HPDE6-E6E7 (cell line): ENCODE results near the gene VWA3B.
"Not testable (repeated sequence)": the region's sequence is repeated elsewhere in the genome, so short reads cannot be mapped to it uniquely, and the experiment has no call there.

Experiments used
- DNase-seq: peaks from one replicate; pipeline ENCODE4 v3.0.0; 2011; ENCODE audit warnings: missing footprints; ENCODE audit errors: extremely low spot score

The VWA3B gene

DNA sequence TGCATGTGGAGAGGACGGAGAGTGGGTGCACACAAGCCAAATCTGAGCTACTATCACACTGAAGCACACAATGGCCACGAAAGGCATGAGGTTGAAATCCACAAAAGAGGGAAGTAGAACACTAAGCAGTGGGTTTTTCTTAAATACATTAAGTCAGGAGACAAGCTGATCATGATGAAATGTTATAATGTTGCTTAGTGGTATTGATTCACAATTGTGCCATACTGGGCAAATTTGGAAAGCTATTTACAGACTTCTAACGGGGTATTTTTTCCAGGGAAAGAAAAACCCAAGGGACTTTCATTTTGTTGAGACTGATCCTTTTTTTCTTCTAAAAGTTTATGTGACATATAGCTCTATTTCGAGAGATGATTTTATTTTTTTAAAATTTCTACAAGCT lies 158.5 kb downstream of the VWA3B start:
- no peak for DNase-seq

DNA sequence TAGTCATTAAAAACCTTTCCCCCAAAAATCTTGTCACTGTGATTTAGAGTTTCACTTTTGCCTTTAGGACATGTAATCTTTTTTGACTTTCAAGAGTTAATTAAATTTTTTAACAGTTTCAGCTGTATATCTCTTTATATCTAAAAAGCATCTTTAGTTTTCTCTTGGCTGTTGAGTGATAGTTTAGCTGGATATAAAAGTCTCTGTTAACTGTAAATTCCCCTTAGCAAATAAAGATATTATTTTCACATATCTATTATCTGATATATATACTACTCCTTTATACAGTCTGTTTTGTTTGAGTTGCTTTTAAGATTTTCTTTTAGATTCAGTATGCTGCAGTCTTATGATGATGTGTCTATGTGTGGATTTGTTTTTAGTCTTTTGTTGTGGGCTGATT lies 160.4 kb downstream of the VWA3B start:
- no peak for DNase-seq

DNA sequence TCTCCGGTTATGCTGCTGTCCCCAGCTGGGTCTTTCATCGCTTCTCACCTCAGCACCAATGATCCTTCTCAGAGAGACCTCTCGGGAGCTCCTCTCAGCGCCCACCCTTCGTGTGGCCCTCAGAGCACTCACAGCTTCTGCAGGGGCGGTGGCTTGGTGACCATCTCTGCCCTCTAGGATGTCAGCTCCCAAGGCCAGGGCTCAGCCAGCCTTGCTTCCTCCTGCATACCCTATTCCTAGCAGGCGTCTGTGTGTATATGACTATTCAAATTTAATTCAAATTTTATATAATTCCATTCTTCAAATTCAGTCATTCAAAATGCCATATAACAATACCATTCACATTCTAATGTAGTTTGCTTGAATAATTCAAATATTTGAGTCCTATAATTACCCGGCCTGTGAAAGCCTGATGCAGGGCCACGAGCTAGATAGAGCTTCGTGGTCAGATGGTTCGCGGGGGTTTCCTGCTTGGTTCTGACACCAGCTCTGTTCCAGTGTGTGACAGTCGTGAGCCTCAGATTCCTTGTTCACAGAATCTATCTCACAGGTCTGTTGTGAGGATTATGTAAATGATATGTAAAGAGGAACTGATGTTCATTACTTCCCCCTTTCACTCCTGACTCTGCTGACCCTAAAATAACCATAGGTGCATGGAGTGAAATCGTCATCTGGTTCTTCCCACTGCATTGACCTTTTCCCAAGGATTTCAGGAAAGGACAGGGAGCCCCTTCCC lies 165.2 kb downstream of the VWA3B start:
- DNase-seq, result no peak

DNA sequence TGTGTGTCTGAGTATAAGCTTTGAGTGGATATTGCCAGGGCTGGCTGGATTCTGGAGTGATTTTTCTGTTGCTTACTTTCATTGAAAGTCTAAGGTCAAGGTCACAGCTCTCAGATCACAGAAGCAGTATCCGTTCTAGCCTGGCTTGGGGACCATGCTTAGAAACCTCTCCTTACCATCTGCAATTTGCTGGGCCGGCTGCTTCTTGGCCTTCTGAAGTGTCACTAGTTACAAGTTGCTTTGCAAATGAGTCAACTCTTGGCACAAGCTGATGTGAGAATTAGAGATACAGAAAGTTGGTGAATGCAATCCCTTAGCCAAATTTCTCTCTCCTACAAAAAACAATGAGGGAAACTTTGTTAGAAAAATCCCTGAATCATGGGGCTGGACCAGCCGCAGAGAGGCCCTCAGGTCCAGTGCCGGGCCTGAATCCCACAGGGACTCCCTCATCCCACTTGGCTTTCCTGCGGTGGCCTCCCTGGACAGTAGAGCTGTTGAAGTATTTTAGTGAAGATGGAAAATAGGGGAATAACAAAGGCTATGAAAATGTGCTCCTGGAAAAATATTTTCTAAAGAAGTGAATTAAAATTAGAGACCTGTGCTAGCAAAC lies 166.6 kb downstream of the VWA3B start:
- no peak for DNase-seq

DNA sequence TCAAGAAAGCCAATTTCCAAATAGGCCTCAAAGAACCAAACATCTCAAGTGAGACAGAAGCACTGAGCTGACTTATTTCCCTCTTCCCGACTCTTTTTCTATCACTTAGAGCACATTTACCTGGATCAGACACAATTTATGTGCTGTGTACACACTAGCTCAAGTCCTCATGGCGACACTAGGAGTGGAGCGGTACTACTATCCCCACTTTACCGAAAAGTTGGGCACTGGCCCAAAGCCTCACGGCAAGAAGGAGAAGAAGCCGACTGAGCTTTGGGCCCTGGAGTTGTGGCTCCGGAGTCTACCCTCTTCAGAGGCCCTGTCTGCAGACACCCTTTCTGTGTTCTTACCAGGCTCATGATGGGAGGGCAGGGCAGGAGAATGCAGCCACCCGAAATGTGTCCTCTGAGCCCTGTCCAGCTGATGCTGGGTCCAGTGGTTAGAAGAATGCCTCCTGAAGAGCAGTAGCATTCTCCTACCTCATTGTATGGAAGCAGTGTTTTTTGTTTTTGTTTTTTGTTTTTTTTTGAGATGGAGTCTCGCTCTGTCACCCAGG lies 167.6 kb downstream of the VWA3B start:
- DNase-seq, result no peak

DNA sequence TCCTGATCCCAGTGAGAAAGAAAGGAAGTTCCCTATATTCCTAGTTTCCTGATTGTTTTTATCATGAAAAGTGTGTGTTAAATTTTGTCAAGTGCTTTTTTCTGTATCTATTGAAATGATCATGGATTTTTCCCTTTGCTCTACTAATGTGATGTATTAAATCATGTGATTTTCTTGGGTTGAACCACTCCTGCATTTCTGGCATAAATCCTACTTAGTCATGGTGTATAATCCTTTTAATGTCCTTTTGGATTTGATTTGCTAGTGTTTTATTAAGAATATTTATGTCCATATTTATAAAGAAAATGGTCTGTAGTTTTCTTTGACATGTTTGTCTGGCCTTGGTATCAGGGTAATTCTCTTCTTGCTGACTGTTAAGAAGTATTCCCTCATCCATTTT lies 171.9 kb downstream of the VWA3B start:
- DNase-seq, result no peak

DNA sequence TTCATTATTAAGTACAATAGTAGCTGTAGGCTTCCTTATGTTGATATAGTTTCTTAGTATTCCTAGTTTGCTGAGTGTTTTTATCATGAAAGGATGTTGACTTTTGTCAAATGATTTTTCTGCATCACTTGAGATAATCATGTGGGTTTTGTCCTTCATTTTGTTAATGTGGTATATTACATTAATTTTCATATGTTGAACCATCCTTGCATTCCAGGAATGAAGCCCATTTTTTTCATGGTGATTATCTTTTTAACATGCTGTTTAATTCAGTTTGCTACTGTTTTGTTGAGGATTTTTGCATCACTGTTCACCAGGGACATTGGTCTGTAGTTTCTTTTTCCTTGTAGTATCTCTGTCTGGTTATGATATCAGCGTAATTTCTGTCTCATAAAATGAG lies 176.4 kb downstream of the VWA3B start:
- no peak for DNase-seq

DNA sequence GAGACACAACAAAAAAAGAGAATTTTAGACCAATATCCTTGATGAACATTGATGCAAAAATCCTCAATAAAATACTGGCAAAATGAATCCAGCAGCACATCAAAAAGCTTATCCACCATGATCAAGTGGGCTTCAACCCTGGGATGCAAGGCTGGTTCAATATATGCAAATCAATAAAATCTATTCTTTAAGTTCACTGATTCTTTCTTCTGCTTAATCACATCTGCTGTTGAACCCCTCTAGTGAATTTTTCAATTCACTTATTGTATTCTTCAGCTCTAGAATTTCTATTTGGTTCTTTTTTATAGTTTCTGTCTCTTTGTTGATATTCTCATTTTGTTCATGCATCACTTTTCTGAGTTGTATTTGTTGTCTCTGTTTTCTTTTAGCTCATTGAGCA lies 181.3 kb downstream of the VWA3B start:
- not testable (repeated sequence) for DNase-seq

DNA sequence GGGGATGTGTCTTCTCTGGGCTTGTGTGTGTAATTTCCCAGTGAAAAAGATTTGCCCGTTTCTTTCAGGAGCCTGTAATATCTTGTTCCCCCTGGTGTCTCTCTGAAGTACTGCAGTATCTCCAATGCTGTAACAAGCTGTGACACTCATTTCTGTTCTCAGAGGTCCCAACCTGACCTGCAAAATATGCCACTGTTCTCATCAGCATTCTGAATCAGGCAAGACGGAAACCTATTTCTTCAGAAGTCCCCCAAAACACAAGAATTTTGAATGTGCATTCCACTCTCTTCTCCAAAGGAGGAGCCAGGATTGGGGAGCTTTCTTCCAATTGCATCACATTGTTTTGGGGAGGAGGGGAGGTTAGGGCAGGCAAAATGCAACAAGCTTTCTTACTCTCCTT lies 182.3 kb downstream of the VWA3B start:
- peak; percentile 37 for DNase-seq

DNA sequence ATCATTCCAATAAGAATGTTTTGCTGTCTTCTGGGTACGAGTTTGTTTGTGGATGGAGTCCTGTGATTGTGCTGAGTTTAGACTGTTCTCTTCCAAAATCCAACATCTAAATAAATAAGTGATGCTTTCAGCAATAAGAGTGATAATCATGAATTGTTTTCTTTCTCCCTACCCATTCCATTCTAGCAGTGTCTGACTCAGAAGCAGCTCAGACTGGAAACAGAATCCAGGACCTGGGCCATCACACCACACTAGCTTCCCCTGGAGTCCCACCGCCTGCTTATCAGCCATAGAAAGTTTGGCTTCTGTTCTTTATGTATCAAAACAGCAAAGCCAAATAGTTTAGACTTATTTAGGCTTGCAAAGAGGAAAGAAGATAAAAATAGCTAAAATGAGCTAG lies 182.9 kb downstream of the VWA3B start:
- DNase-seq, result no peak

DNA sequence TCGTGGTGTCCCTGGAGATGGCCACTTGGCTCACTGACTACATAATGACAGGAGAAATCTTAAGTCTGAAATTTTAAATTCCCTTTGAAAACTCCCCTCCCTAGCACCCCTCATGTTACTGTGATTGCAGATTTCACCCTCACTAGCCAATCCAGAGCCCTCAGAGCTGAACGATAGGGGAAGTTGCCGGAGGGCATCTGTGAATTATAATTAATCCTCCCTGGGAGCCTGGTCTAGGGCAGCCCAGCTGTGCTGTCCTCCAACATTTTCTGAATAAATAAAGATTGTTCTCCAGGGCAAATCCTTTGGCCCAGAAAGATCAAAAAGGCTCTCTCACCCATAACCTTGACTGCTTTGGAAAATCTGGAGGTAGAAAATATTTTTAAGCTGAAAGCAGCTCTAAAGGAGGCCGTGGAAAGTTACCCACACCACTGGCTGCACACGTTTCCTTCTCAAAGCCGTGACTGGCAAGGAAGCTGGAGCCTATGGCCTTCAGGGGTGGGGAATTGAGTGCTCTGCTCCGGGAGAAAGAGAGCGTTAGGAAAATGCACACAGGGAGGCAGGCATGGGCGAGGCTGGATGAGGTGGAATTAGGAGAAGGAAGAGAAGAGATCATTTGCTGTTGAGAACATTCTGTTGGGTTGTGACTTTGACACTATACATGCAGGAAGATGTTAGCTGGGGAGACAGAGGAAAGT lies 190.3 kb downstream of the VWA3B start:
- no peak for DNase-seq

DNA sequence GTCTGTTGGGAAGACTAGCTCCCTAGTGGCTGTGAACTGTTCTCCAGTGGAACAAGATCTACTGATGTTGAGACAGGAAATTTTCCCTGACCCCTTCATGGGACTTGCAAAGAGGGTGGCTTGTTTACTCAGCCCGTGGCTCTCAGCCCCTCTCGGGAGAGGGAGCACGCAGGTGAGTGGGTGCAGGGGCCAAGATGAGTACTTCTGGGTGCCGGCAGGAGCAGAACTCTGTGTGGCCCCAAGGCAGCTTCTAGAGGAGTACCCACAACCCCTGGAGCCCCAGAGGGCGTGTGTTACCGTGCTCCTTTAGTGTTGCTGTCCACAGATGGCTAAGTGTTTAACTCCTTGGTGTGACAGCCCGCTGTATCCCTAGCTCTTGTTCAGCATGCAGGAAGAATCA lies 191.1 kb downstream of the VWA3B start:
- no peak for DNase-seq

DNA sequence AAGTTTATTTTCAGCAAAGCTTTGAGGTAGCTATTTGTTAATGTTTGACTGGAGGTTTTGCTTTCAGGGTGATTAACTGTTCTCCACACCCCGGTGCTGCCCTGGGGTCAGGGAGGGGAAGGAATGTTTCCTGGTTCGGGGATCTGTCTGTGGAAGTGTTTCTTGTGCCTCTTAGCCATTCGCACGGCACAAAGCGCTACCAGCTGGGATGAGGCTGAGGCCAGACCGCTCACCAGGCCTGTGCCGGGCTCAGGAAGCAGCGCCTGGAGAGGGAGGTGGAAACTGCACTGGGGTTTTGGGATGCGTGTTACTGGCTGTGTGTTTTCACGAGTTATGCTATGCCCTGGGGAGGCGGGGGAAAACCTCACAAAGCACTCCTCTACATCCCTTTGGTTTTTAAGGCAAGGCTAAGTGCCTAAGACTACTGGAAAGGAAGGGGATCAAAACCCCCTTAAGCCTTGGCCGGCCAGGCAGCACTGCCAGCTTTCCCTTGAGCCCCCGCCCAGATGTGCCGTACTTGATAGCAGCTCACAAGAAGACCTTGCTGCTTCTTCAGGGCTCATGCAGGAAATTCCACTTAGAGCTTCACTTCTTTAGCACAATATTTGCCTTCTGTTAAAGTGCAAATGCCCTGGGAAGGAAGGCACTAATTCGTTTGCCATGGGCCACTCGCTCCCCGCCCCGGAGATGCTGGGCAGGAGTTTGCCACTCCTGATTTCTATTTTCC lies 193.6 kb downstream of the VWA3B start:
- peak; percentile 75 for DNase-seq

DNA sequence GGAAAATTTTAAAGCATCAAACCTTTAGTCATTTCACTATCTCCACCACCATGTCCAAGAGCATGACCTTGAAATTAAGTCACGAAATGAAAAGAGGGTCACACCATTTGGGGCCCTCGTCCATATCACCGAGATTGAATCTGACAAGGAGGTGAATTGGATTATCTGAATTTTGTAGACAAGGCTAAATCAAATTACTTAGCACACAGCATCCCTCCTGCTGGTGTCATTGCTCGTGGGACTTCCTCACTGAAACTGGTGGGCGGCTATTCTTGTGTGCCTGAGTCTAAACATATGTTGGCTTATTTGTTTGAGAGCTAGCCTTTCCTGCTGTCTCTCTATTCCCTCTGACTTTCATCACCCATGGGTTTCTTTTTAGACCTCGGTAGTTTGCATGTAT lies 194.6 kb downstream of the VWA3B start:
- no peak for DNase-seq

DNA sequence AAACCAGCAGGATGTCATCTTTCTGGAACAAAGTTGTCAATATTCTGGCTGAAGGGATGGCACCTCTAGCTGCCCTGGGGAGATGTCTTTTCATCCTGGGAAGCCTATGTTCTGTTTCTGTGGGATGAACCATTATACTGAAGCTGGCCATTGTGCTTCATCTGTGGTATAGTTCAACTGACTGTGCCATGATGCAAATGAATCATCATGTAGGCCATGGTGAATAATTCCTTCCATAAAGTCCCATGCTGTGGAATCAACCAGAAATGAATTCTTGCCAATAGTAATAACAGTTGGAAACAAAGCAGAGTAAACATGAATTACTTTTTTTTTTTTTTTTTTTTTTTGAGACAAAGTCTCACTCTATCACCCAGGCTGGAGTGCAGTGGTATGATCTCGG lies 195.1 kb downstream of the VWA3B start:
- no peak for DNase-seq

DNA sequence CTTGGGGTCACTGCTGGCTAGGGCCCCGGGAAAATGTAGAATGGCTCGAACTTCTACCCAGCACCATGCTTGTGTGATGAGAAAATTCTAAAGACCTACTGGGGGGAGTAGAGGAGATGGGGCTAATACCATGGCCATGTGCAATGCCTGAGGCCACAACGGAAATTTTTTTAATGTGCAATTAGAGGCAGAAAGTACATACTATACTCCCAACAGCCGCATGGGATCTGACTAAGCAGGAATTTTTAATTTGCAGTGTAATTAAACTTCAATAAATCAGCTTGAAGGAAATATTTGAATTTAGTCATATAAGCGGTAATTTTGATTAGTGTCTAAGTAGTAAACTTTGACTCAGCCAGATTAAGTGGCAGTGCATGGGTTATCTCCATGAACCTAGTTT lies 206.1 kb downstream of the VWA3B start:
- no peak for DNase-seq

DNA sequence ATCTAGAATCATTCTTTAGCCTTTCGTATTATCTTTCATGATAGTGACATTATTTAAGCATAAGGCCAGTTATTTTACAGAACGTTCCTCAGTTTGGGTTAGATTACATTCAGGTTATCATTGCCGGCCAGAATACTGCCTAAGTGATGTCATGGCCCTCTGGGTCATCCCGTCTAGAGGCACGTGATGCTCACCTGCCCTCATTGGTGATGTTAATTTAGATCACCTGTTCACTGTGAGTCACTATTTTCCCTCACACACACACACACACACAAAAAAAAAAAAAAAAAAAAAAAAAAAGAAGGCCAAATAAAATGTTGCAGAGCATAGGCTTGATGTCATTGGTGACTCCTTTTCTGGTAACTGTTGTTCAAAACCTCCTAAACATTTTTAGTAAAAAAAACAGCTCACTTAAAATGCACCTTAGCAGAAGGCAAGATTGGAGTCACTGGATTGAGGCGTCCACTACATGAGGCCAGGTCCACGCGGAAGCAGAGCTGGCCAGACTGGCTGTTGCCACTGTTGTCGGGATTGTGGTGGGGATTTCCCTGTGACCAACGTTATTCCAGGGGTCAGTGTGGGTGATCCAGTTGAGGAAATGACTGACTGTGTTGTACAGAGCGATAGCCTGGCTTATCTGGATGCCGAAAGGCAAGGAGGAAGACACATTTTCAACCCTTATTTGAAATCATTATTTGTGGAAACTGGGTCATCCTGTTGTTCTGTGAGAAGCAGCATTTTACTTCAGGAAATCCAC lies 207.1 kb downstream of the VWA3B start:
- no peak for DNase-seq

DNA sequence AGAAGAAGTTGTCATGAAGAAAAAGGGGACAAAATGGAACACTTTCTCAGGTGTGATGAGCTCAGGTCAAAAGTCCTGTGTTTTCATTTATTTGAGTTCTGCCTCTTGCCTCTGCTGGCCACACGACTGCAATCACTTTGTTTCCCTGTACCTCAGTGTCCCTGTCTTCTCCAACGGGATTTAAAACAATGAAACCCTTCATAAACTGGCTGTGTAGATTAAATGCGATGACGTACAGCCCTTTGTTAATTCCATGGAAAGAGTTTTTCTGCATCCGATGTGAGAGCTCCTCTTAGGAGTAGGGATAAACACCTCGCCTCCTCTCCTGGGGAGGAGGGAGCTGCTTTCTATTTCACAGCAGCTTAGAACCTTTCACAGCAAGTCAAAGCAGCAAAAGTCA lies 207.7 kb downstream of the VWA3B start:
- DNase-seq, result no peak

DNA sequence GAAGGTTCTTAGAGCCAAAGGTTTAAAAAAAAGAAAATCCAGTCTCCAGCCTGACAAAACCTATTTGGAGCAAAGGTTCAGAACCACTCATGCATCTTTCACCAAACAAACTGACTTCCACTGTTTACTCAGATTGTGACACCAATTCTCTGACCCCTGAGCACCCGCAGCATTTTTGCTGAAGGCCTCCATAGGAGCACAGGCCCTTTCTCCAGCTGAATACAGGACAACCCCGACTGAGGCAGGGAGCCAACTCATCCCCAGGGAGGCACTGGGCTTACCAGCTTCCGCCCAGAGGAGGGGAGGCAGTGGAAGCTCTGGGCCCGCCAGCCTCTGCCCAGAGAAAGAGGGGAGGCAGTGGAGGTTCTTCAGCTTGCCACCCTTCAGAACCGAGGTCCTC lies 208.3 kb downstream of the VWA3B start:
- DNase-seq, result no peak

DNA sequence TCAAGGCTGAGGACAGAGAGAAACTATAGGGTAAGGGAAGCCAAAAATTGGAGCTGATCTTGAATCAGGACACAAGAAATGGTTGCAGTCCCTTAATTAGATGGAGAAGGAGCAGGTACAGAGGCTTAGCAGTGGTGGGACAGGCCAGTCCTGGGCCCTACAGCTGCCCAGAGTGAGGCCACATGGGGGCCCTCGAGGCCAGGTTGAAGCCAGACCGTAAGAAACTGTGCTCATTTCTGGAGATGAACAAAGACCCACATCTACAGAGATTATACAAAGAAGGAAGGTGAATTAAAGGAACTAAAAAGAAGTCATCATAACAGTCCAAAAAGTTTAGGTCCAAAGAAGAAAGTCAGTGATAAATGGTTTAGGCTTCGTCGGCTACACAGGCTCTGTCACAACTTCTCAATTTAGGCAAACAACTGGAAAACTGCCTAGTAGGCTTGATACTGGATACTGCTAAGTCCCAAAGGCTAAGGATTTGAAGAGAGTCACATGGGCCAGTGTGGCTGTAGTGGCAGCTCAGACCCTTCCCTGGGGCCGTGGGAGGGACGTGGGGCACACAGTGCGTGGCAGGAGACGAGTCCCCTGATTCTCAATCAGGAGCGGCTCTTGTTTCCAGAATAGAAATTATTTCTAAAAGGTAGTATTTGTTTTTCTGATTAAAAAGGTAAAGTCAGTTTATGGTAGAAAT lies 208.9 kb downstream of the VWA3B start:
- no peak for DNase-seq

DNA sequence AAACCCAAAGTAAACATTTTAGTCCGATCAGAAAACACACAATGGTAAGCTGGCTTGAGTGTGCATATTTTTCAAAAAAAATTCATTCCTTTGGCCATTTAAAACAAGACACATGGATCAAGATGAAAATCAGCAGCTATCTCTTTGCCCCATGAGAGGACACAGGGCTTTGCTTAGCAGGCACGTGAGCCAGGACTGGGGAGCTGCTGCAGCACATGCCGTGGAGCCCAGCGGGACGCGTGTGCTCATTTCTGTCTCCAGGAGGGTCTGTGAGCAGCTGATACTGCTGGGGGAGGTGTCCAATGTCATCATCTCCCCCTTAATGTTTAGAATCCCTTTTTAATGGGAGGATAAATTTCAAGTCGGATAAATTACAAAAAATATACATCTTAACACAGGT lies 209.5 kb downstream of the VWA3B start:
- no peak for DNase-seq
